Small intestine (tissue), 7 donors: ENCODE results near the gene NKAIN2. TPM values are rescaled to one million over a fixed set of nuclear protein-coding genes. Genes with fewer than 3 reads are reported as not detected.

Experiments used
- DNase-seq, 2 donors: peaks; one replicate each; pipeline versions ENCODE4 v3.0.0 to v3.0.0-alpha.2; 2013
- FAIRE-seq: peaks from 2 replicates; lab custom pipeline; 2012; peaks lifted over from hg19 to GRCh38; lab: Jason Lieb, UNC
- H3K27ac ChIP-seq, 3 donors: one replicate each; pipeline ENCODE4 v1.5.1; 2013; ENCODE audit warnings: low read length in 2 of 3, mild to moderate bottlenecking in 2 of 3, control low read depth in 1 of 3, inconsistent platforms in 1 of 3, low read depth in 1 of 3, moderate library complexity in 1 of 3
- H3K27me3 ChIP-seq, 3 donors: one replicate each; pipeline ENCODE4 v1.6.1; 2013; ENCODE audit warnings: low read length in 3 of 3, inconsistent platforms in 1 of 3; ENCODE audit not compliant: control insufficient read depth in 3 of 3, insufficient read depth in 3 of 3
- H3K36me3 ChIP-seq, 3 donors: one replicate each; pipeline ENCODE4 v1.6.1; 2013; ENCODE audit warnings: low read length in 3 of 3, inconsistent platforms in 1 of 3, low read depth in 1 of 3, mild to moderate bottlenecking in 1 of 3, moderate library complexity in 1 of 3; ENCODE audit not compliant: control insufficient read depth in 3 of 3, insufficient read depth in 2 of 3
- H3K4me1 ChIP-seq, 3 donors: one replicate each; pipeline ENCODE4 v1.6.1; 2013; ENCODE audit warnings: low read length in 2 of 3, inconsistent platforms in 1 of 3, low read depth in 1 of 3, mild to moderate bottlenecking in 1 of 3, moderate library complexity in 1 of 3; ENCODE audit not compliant: control insufficient read depth in 3 of 3, insufficient read depth in 2 of 3
- H3K4me3 ChIP-seq, 3 donors: one replicate each; pipeline ENCODE4 v1.5.1; 2013; ENCODE audit warnings: low read length in 3 of 3, control low read depth in 1 of 3, inconsistent platforms in 1 of 3, low read depth in 1 of 3, mild to moderate bottlenecking in 1 of 3, moderate library complexity in 1 of 3
- H3K9me3 ChIP-seq, 2 donors: one replicate each; pipeline ENCODE4 v1.6.1; 2013; ENCODE audit warnings: low read depth in 1 of 2, low read length in 1 of 2; ENCODE audit not compliant: control insufficient read depth in 2 of 2, insufficient read depth in 1 of 2
- WGBS, 3 donors: extraction: QIAGEN DNeasy Blood & Tissue Kit; methylation state at CpG; one replicate each; pipeline ENCODE4 v1.1.7; 2013; 5-methylcytosine and 5-hydroxymethylcytosine counted together
- polyA plus RNA-seq, 4 donors: library from polyadenylated mRNA; stranded (reverse) in 3 of 4; unstranded in 1 of 4; fragments of 200-250 nt in 3 of 4; fragments of 120-200 nt in 1 of 4; gene quantifications; one replicate each; pipeline versions ENCODE4 v1.2.1 to v1.2.3, GENCODE V29; 2013
- donor health status: healthy with polysubstance abuse.
- donor health status: control.
- donor health status: control.
- donor health status: Bipolar disorder and iron deficiency.
- donor health status: healthy.

NKAIN2 gene
- polyA plus RNA-seq, 4 donors = 0.16 to 1.4 (median 0.19) TPM; not detected in 1

- H3K36me3 ChIP-seq = no peaks in the 10 kb centered on the region
- H3K27me3 ChIP-seq = no peaks in the 10 kb centered on the region
- H3K9me3 ChIP-seq = no peaks in the 10 kb centered on the region
- H3K27ac ChIP-seq = no peak overlapping the region
- DNase-seq = no peak
- H3K4me3 ChIP-seq = no peak overlapping the region
- 72 to 83% (median 74%) methylated on average over 3 of the region's 3 CpGs for WGBS, 3 donors
- H3K4me1 ChIP-seq = no peaks in the 10 kb centered on the region
- FAIRE-seq = no peak
Measured at GRCh38 chr6:124798942-124799496, 995.4 kb downstream of the NKAIN2 start.

DNA sequence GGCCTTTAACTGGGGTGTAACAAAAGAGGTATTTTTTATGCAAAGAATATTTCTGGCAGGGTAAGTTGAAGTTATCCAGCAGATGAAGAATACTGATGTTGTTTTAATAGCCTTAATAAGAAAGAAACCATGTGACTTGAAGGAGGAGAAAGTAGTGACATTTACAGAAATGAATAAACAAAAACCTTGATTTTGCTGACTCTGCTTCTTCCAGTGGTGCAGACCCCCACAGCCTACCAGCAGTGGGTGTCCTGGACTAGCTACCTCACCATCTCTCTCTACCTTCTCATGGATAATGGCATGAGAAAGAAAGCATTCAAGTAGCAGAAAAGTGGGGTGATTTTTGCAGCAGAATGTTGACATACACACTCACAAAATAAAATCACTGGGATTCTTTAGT, 996.0 kb downstream of the NKAIN2 start:
- no peaks in the 10 kb centered on the region for H3K4me1 ChIP-seq
- FAIRE-seq = no peak
- H3K27ac ChIP-seq = no peak overlapping the region
- H3K36me3 ChIP-seq = no peaks in the 10 kb centered on the region
- no peaks in the 10 kb centered on the region for H3K27me3 ChIP-seq
- no peaks in the 10 kb centered on the region for H3K9me3 ChIP-seq
- H3K4me3 ChIP-seq = no peak overlapping the region
- no peak for DNase-seq

- H3K27me3 ChIP-seq = no peaks in the 10 kb centered on the region
- H3K4me1 ChIP-seq = no peaks in the 10 kb centered on the region
- DNase-seq = no peak
- 71 to 84% (median 74%) methylated on average over 6 of the region's 6 CpGs for WGBS, 3 donors
- H3K9me3 ChIP-seq = no peaks in the 10 kb centered on the region
- no peak overlapping the region for H3K4me3 ChIP-seq
- no peak overlapping the region for H3K27ac ChIP-seq
- H3K36me3 ChIP-seq = no peaks in the 10 kb centered on the region
- no peak for FAIRE-seq
Measured at GRCh38 chr6:124800222-124800621, 996.6 kb downstream of the NKAIN2 start.

DNA sequence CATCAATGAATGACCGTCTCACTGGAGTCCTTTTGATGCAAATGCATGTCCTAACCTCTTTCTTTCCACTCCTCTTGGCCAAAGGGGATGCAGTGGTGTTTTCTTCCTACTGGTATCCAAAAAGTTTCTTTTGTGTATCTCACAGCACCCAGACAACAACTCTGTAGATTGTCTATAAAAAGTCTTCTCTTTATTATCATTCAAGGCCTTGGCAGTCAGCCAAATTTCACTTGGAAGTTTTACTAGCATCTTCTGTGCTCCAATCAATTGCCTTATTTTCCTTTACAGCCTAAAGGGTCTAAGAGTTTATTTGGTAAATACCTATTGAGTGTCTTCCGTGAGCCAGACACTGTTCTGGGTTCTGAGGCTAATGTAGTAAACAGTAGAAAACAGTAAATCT, 1008.4 kb downstream of the NKAIN2 start:
- 56 to 67% (median 65%) methylated on average over 2 of the region's 2 CpGs for WGBS, 3 donors
- DNase-seq (no peak), FAIRE-seq (no peak)
- H3K9me3 ChIP-seq = no peaks in the 10 kb centered on the region
- no peak overlapping the region for H3K27ac ChIP-seq
- no peaks in the 10 kb centered on the region for H3K27me3 ChIP-seq
- H3K4me3 ChIP-seq = no peak overlapping the region
- H3K36me3 ChIP-seq = no peaks in the 10 kb centered on the region
- H3K4me1 ChIP-seq = no peaks in the 10 kb centered on the region

DNA sequence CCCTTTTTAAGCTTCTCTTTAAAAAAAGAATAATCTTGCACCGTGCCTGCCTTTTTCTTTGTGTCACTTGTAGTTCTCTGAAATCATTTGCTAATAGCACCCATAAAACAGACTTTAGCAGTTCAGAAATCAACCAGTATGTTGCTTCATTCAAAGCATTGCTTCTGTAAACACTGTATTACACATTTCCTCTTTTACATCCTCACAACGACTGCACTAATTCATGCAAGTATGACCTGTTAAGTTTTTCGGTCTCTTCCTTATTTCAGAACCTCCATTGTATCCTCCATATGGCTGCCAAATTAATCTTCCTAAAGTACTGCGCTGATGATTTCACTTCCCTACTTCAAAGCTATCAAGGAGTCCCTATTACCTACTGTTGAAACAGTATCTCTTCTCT, 1015.7 kb downstream of the NKAIN2 start:
- DNase-seq (no peak), FAIRE-seq (no peak)
- 63 to 66% (median 64%) methylated on average over 4 of the region's 4 CpGs for WGBS, 3 donors

GRCh38 chr6:124822204-124822613, 1018.5 kb downstream of the NKAIN2 start:
- Histone ChIP-seq H3K27me3 (no peaks in the 10 kb centered on the region), H3K27ac (no peak overlapping the region), H3K9me3 (no peaks in the 10 kb centered on the region), H3K4me1 (no peaks in the 10 kb centered on the region), H3K36me3 (no peaks in the 10 kb centered on the region), H3K4me3 (no peak overlapping the region)
- DNase-seq (no peak), FAIRE-seq (no peak)

More for the DNA sequence above, 1015.7 kb downstream of the NKAIN2 start:
- H3K4me3 ChIP-seq = no peak overlapping the region
- H3K4me1 ChIP-seq = no peaks in the 10 kb centered on the region
- H3K9me3 ChIP-seq = no peaks in the 10 kb centered on the region
- no peaks in the 10 kb centered on the region for H3K27me3 ChIP-seq
- no peak overlapping the region for H3K27ac ChIP-seq
- no peaks in the 10 kb centered on the region for H3K36me3 ChIP-seq

DNA sequence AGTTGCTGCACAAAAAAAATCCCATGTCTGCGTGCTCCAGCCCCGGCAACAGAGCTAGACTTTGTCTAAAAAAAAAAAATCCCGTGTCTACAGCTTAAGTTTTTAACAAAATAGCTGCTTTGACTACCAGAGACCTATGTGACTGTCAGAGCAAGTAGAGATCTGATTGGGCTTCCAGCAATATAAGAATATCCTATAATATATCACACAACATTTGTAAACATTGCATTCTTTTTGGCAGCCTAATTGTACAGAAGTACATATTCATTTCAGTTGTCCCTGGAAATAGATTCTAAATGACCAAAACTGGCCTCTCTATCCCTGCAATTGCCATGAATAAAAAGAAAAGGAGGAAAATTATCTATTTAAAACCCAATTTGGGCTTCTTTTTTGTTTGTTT, 1019.1 kb downstream of the NKAIN2 start:
- Histone ChIP-seq H3K4me3 (no peak overlapping the region), H3K4me1 (no peaks in the 10 kb centered on the region), H3K27ac (no peak overlapping the region), H3K9me3 (no peaks in the 10 kb centered on the region), H3K36me3 (no peaks in the 10 kb centered on the region), H3K27me3 (no peaks in the 10 kb centered on the region)
- DNase-seq = no peak
- FAIRE-seq = no peak
- WGBS, 3 donors = 65 to 84% (median 75%) methylated on average over 3 of the region's 3 CpGs

DNA sequence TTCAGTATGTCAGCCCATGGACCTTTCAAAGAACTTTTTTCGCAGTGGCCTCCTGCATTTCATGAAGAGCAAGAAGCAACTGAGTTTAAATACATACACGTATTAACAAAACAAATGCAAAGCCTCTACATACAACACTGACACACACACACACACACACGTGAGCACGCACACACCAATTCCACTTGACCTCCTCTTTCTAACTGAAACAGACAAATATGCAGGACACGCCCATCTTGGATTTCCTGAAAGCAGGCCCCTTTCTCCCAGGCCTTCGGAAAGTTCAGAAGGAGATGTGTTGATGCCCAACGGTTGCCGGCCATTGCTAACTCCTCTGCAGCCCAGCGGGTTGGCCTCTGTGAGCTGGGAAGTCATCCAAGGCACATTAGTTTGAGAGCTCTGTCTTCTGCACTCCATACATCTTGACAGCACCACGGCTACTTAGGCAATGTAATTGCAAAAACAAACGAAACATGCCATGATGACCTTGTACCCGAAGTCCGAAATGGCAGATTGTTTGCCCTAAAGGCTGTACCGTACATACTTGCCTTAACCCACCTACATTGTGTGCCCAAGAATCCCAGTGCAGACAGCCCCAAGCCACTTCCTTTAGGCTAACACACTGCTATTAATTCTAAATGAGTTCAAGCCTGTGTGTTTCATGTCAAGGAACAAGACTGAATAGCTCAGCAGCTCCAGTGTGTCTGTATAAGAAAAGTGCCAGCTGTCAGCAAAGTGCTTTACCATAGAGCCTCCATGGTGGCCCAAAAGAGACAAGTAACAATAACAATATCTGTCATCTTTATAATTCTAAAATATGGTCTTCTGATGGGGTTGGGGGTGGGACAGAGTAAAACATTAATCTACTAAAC, 1019.8 kb downstream of the NKAIN2 start:
- FAIRE-seq (no peak), DNase-seq (peak in 1 of 2 donors; percentile 7)
- Histone ChIP-seq H3K27me3 (no peaks in the 10 kb centered on the region), H3K4me3 (no peak overlapping the region), H3K9me3 (no peaks in the 10 kb centered on the region), H3K27ac (no peak overlapping the region), H3K4me1 (no peaks in the 10 kb centered on the region), H3K36me3 (no peaks in the 10 kb centered on the region)
- 53 to 75% (median 71%) methylated on average over 14 of the region's 14 CpGs for WGBS, 3 donors
